CD14-positive monocyte (primary cell): ENCODE results near the gene NCCRP1. TPM values are rescaled to one million over a fixed set of nuclear protein-coding genes. Genes with fewer than 3 reads are reported as not detected.

Experiments used
- DNase-seq, 3 donors: peaks; one replicate each; pipeline ENCODE4 v3.0.0-alpha.2; 2011 to 2022
- H2AFZ ChIP-seq: 2 replicates; pipeline ENCODE4 v1.6.0; 2012; ENCODE audit warnings: mild to moderate bottlenecking, low read depth, low read length, inconsistent platforms; ENCODE audit not compliant: insufficient read depth, poor library complexity, severe bottlenecking
- H3K27ac ChIP-seq, 2 donors: 1 replicate in 1 of 2; 2 replicates in 1 of 2; pipeline ENCODE4 v1.5.1; 2012 to 2013; ENCODE audit warnings: low read length in 2 of 2, control low read depth in 1 of 2, inconsistent platforms in 1 of 2, low read depth in 1 of 2, mild to moderate bottlenecking in 1 of 2
- H3K27me3 ChIP-seq, 2 donors: one replicate each; pipeline versions ENCODE4 v1.6.0 to v1.6.1; 2011 to 2013; ENCODE audit warnings: low read length in 2 of 2; ENCODE audit not compliant: control insufficient read depth in 2 of 2, insufficient read depth in 2 of 2
- H3K36me3 ChIP-seq, 2 donors: replicated peaks in 1 of 2; 1 replicate in 1 of 2; 2 replicates in 1 of 2; pipeline versions ENCODE4 v1.5.1 to v1.6.1; 2012 to 2013; ENCODE audit warnings: low read length in 2 of 2, control low read depth in 1 of 2, inconsistent platforms in 1 of 2, mild to moderate bottlenecking in 1 of 2; ENCODE audit not compliant: insufficient read depth in 2 of 2, control insufficient read depth in 1 of 2
- H3K4me1 ChIP-seq, 2 donors: 1 replicate in 1 of 2; 2 replicates in 1 of 2; pipeline versions ENCODE4 v1.5.1 to v1.6.1; 2012 to 2013; ENCODE audit warnings: low read length in 2 of 2, control low read depth in 1 of 2, inconsistent platforms in 1 of 2, mild to moderate bottlenecking in 1 of 2, moderate library complexity in 1 of 2; ENCODE audit not compliant: insufficient read depth in 2 of 2, control insufficient read depth in 1 of 2
- H3K4me2 ChIP-seq: replicated peaks from 2 replicates; pipeline ENCODE3; 2012; ENCODE audit warnings: low read length, moderate library complexity, mild to moderate bottlenecking; ENCODE audit not compliant: poor library complexity, severe bottlenecking; ENCODE audit errors: extremely low read depth
- H3K4me3 ChIP-seq, 3 experiments: fragments of 200-600 bp in 1 of 3; sonication (generic) in 1 of 3; replicated peaks in 1 of 3; 1 replicate in 2 of 3; 2 replicates in 1 of 3; pipeline ENCODE4 v1.5.1; 2011 to 2013; ENCODE audit warnings: low read length in 3 of 3, mild to moderate bottlenecking in 3 of 3, control low read depth in 2 of 3, low read depth in 2 of 3, inconsistent platforms in 1 of 3, moderate library complexity in 1 of 3
- H3K79me2 ChIP-seq: 2 replicates; pipeline ENCODE4 v1.6.0; 2012; ENCODE audit warnings: mild to moderate bottlenecking, control low read depth, inconsistent platforms, low read length, moderate library complexity; ENCODE audit not compliant: insufficient read depth
- H3K9ac ChIP-seq: 2 replicates; pipeline ENCODE4 v1.6.0; 2017; ENCODE audit warnings: low read length, mild to moderate bottlenecking; ENCODE audit not compliant: insufficient read depth, poor library complexity, severe bottlenecking
- H3K9me3 ChIP-seq, 2 donors: replicated peaks in 1 of 2; 1 replicate in 1 of 2; 2 replicates in 1 of 2; pipeline versions ENCODE4 v1.5.1 to v1.6.1; 2012 to 2013; ENCODE audit warnings: low read length in 2 of 2, control low read depth in 1 of 2; ENCODE audit not compliant: control insufficient read depth in 1 of 2, insufficient read depth in 1 of 2
- H4K20me1 ChIP-seq: 2 replicates; pipeline ENCODE4 v1.6.0; 2012; ENCODE audit warnings: mild to moderate bottlenecking, low read length, control low read depth, moderate library complexity; ENCODE audit not compliant: insufficient read depth
- H3K27ac Mint-ChIP-seq, 7 donors: one replicate each; pipeline ENCODE4 v1.8.0; 2020; ENCODE audit warnings: mild to moderate bottlenecking in 7 of 7, mixed read lengths in 7 of 7, moderate library complexity in 6 of 7, inconsistent platforms in 2 of 7
- H3K27me3 Mint-ChIP-seq, 3 donors: one replicate each; pipeline ENCODE4 v1.8.0; 2021 to 2022; ENCODE audit warnings: low read depth in 3 of 3, mild to moderate bottlenecking in 3 of 3, mixed read lengths in 3 of 3, moderate library complexity in 3 of 3, inconsistent platforms in 1 of 3
- H3K36me3 Mint-ChIP-seq, 2 donors: one replicate each; pipeline ENCODE4 v1.8.0; 2020; ENCODE audit warnings: mixed read lengths in 2 of 2, inconsistent platforms in 1 of 2, mild to moderate bottlenecking in 1 of 2
- H3K4me1 Mint-ChIP-seq: one replicate; pipeline ENCODE4 v1.8.0; 2020; ENCODE audit warnings: mild to moderate bottlenecking, mixed read lengths
- H3K4me3 Mint-ChIP-seq, 2 donors: one replicate each; pipeline ENCODE4 v1.8.0; 2020; ENCODE audit warnings: mild to moderate bottlenecking in 2 of 2, mixed read lengths in 2 of 2, moderate library complexity in 1 of 2
- H3K9me3 Mint-ChIP-seq, 7 donors: one replicate each; pipeline ENCODE4 v1.8.0; 2020 to 2022; ENCODE audit warnings: mixed read lengths in 7 of 7, mild to moderate bottlenecking in 6 of 7, moderate library complexity in 6 of 7, inconsistent platforms in 2 of 7
- CTCF ChIP-seq: fragments of 200-600 bp; IDR thresholded peaks from one replicate; pipeline ENCODE4 v1.8.0; 2022; ENCODE audit warnings: antibody characterized with exemption, mild to moderate bottlenecking
- WGBS: methylation state at CpG from one replicate; pipeline ENCODE4 v1.1.5; 2013; ENCODE audit warnings: missing lambda C conversion rate; ENCODE audit not compliant: insufficient coverage; 5-methylcytosine and 5-hydroxymethylcytosine counted together
- intact Hi-C, 2 donors: fragments of 100-400 bp; cut with micrococcal nuclease; formaldehyde crosslinking; loops; one replicate each; pipeline versions ENCODE4 v1.15.0 to v1.15.1; 2023
- polyA plus RNA-seq, 3 donors: library from polyadenylated mRNA; depleted of rRNA in 1 of 3; unstranded in 2 of 3; stranded (reverse) in 1 of 3; fragments of 300-500 nt in 2 of 3; fragments of >200 nt in 1 of 3; fragmentation: Illumina TruSeq in 2 of 3; gene quantifications; 1 replicate in 2 of 3; 2 replicates in 1 of 3; pipeline ENCODE4 v1.2.3, GENCODE V29; 2012 to 2021

Gene NCCRP1
- polyA plus RNA-seq, 3 donors = not detected

DNA sequence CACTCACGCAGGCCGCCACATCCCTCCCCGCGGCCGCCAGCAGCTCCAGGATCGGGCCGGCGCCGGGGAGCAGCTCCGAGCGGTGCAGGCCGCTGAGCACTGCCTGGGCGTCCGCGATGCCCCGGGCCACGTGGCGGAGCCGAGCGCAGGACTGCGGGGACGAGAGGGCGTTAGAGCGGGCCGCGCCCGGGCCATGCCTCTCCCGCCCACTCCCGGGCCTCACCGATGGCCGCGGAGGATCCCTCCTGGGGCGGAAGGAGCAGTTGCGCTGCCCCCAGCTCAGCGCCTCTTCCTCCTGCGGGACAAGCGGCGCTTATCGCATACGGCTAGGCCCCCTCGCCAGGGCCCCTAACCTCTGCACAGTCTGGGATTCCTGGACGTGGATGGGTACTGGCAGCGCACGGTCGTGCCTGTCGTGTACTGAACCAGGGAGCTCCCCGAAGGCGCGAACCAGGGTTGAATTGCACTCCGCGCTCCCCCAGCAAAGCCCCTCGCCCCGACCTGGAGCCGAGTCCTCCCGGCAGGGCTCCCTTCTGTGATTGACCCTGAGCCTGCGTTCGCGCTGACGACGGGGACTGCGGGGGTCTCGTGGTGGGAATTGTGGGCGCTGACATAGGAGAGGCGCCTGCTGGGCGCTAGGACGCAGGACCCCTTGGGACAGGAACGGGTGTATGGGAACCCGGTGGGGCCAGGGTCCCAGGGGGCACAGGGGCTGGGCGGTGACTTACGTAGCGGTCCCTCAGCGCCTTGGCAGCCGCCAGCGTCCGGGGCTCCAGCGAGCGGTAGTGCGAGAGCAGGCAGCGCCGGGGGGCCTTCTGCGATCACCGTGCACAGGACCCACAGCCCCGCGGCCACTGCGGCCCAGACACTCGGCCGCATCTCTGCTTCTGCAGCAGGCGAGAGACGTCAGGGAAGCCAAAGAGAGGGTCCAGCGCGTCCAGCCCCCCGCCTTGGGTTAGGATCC is 51.2 kb downstream of the NCCRP1 start:
- H3K27ac ChIP-seq = no peak overlapping the region
- Mint-ChIP-seq H3K27me3 (peaks cover 20 to 32% (median 29%) of the 10 kb centered on the region in 3 donors), H3K4me3 (peak overlapping the region in 1 of 2 donors; percentile 73), H3K27ac (no peak overlapping the region), H3K9me3 (peaks cover 0 to 5% (median 2%) of the 10 kb centered on the region in 7 donors), H3K36me3 (no peaks in the 10 kb centered on the region), H3K4me1 (peaks cover 4% of the 10 kb centered on the region)
- no peak for DNase-seq
- no peaks in the 10 kb centered on the region for H4K20me1 ChIP-seq
- no peak overlapping the region for H3K9ac ChIP-seq
- no peaks in the 10 kb centered on the region for H3K79me2 ChIP-seq
- TF ChIP-seq CTCF = no peak
- H3K4me2 ChIP-seq = no peak overlapping the region
- H3K9me3 ChIP-seq = no peaks in the 10 kb centered on the region
- intact Hi-C loops = no loop called here
- 48% methylated on average over 90 of the region's 92 CpGs for WGBS
- peaks cover 2 to 24% of the 10 kb centered on the region in 2 donors for H3K27me3 ChIP-seq
- H3K36me3 ChIP-seq = no peaks in the 10 kb centered on the region
- no peak overlapping the region for H3K4me3 ChIP-seq
- H3K4me1 ChIP-seq = peaks cover 0 to 7% of the 10 kb centered on the region in 2 donors
- H2AFZ ChIP-seq = peak overlapping the region; percentile 21

DNA sequence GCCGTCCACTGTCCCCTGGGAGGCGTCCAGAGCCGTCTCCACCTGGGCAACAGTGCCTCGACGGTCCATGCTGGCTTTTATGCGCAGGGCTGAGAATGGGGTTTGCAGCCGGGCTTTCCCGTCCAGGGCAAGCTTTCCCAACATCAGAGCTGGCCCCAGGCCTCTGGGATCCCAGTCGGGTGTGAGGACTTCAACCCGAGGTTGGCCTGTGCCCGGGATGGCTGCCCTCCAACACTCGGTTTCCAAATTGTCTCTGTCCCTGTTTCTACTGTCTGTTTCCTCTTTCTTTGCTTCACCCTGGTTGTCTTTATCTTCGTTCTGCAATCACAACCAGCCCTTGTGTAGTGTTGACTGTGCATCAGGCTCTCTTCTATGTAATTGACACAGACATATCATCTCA is 52.0 kb downstream of the NCCRP1 start, which contains the start of gene IFNL4:
Gene IFNL4, minus strand, starts transcription at position 51 of the 400 bp plus-strand sequence.
- WGBS = 74% methylated on average over 11 of the region's 13 CpGs
- DNase-seq = no peak
- Mint-ChIP-seq H3K36me3 (no peaks in the 10 kb centered on the region), H3K27ac (no peak within 1 kb of the TSS), H3K9me3 (peaks cover 0 to 5% (median 2%) of the 10 kb centered on the region in 7 donors), H3K4me3 (peak within 1 kb of the TSS in 1 of 2 donors; percentile 73), H3K4me1 (peaks cover 4% of the 10 kb centered on the region), H3K27me3 (peaks cover 20 to 32% (median 32%) of the 10 kb centered on the region in 3 donors)
- Histone ChIP-seq H3K27me3 (peaks cover 2 to 24% of the 10 kb centered on the region in 2 donors), H3K4me1 (peaks cover 0 to 7% of the 10 kb centered on the region in 2 donors), H4K20me1 (no peaks in the 10 kb centered on the region), H3K9me3 (no peaks in the 10 kb centered on the region), H3K27ac (no peak within 1 kb of the TSS), H3K79me2 (no peaks in the 10 kb centered on the region), H3K36me3 (no peaks in the 10 kb centered on the region), H3K4me3 (no peak within 1 kb of the TSS), H3K4me2 (no peak within 1 kb of the TSS), H3K9ac (no peak within 1 kb of the TSS), H2AFZ (peak within 1 kb of the TSS; percentile 21)
- intact Hi-C loops = no loop called here
- no peak for TF ChIP-seq CTCF
